Measurements from ENCODE around the gene PRKAG2. TPM values are rescaled to one million over a fixed set of nuclear protein-coding genes. Genes with fewer than 3 reads are reported as not detected.

Gene PRKAG2
- total RNA-seq, 1 donor, result 13.2 TPM

DNA sequence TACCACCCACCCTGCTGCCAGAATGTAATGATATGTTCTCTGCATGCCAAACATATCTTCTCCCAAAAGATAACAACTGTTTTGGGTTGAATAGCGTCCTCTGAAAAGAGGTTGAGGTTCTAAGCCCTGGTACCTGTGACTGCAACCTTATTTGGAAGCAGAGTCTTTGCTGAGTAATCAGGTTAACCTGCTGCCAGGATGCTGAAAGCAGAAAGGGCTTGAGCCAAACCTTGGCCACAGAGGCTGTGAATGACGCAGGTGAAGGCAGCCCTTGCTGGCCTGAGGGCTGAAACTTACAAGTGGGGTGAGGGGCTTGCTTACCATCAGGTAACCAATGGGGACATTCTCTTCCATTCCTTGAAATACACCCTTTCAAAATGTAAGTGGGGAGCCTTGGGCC lies 205.4 kb downstream of the PRKAG2 start:
- DNase-seq (ENCODE audit: low read depth in 2 of 3, low spot score in 2 of 3), result no peak

- no peak for DNase-seq (ENCODE audit: low read depth in 2 of 3, low spot score in 2 of 3)
These were observed 207.2 kb downstream of the PRKAG2 start for GRCh38 chr7:151669762-151670161.

DNA sequence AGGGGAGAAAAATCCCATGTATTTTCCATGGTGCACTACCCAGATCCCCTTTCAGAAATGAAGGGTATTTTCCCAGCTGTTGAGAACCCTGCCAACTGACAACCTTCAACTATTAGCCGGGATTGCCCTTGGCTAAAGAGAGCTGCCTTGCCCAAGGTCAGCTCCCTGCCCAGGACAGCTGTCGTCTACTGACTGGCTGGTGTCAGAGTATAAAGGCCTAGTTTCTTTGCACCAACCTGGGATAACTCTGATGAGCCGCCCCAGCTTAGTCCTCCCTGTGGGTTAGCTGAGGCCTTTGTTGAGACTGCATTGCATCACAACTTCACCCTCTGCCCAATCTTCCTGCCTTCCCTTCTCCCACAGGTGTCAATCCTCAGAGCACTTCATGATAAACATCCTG lies 210.0 kb downstream of the PRKAG2 start:
- DNase-seq (ENCODE audit: low read depth in 2 of 3, low spot score in 2 of 3), result no peak

DNA sequence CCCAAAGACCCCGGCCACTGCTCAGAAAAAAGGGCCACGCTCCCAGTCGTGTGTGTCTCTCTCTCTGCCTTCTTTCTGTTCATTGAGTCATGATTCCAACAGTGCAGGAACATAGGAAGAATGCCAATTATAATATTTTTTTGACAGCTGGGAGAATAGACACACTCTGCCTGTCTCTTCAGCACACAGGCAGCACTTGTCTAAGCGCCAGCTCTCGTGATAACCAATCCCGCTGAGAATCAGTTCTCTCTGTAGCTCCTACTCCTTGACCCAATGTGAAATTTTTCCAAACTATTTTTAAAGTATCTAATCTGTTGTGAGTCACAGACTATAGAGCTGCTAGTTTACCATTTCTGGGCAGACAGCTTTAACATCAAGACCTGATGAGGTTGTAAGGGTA lies 211.5 kb downstream of the PRKAG2 start:
- DNase-seq (ENCODE audit: low read depth in 2 of 3, low spot score in 2 of 3), result no peak

DNA sequence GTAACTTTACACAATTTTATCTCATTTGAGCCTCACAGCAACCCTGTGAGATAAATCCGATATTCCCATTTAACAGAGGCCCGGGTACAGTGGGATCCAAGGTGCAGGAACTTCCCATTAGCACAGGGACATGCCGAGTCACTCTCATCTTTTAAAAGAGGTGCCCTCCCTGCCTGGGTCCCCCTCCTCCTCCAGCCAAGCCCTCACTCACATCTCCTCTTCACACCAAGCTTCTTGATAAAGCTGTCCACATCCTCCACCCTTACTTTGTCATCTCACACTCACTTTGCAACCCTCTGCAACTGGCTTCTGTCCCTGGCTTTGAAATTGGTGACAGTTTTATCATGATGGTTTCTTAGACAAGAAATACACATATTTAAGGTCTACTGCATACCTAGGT lies 212.6 kb downstream of the PRKAG2 start:
- no peak for DNase-seq (ENCODE audit: low read depth in 2 of 3, low spot score in 2 of 3)

DNA sequence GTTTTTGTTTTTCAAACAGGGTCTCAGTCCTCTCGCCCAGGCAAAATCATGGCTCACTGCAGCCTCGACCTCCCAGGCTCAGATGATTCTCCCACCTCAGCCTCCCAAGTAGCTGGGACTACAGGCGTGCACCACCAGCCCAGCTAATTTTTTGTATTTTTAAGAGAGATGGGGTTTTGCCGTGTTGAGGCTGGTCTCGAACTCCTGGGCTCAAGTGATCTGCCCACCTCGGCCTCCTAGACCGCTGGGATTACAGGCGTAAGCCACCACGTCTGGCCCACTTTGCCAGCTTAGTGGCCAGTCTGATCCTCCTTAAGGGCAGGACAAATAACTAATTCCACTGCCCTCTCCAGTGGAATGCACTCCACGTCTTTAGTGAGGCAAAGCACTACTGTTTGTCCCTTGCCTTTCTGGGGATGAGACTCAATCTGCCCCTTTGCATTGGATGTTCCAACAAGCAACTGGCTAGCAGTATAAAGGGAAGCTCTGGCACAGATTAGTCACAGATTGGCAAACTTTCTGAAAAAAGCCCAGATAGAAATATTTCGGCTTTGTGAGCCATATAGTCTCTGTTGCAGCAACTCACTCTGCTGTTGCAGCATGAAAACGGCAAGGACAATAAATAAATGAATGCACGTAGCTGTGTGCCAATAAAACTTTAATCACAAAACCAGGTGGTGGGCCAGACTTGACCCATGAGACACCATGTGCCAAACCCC lies 213.4 kb downstream of the PRKAG2 start:
- DNase-seq (ENCODE audit: low read depth in 2 of 3, low spot score in 2 of 3), result no peak

DNA sequence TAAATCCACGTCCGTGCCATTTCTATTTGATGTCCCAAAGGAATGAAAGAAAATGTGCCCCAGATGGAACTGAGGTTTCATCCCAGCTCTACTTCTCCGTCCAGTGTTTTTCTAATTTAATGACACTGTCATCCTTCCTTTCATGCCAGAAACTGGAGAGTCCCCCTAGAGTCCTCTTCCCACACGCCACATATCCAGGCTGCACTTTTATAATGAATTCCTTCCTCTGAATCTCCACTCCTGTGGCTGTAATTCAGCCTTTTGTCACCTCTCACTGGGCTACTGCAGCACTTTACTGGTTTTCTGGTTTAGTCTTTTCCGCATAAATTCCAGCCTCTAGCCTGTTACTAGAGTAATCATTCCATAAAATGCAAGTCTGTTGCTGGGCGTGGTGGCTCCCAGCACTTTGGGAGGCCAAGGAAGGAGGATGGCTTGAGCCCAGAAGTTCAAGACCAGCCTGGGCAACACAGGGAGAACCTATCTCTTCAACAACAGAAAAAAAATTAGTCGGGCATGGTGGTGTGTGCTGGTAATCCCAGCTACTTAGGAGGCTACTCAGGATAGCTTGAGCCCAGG lies 214.6 kb downstream of the PRKAG2 start:
- no peak for DNase-seq (ENCODE audit: low read depth in 2 of 3, low spot score in 2 of 3)

- no peak for DNase-seq (ENCODE audit: low read depth in 2 of 3, low spot score in 2 of 3)
These were observed 215.3 kb downstream of the PRKAG2 start for GRCh38 chr7:151661587-151661986.

DNA sequence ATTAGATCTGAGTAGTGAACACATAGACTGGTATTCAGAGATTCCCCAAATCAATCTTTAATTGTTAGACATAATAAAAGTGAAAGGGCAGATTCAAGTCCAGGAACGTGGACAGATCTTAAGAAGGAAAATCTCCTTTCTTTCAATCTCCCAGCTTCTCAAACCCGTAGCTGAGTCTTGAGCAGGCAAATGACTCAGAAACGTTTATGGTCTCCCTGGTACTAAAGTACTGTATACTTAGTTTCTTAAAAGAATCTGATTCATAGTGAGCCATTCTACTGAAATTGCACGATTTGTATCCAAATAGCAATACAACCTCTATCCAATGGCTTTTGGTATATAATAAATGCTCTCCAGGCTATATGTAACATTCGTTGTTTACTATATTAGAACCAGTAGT lies 216.8 kb downstream of the PRKAG2 start:
- no peak for DNase-seq (ENCODE audit: low read depth in 2 of 3, low spot score in 2 of 3)

- DNase-seq (ENCODE audit: low read depth in 2 of 3, low spot score in 2 of 3), result no peak
These were observed 217.7 kb downstream of the PRKAG2 start for GRCh38 chr7:151659219-151659618.

DNA sequence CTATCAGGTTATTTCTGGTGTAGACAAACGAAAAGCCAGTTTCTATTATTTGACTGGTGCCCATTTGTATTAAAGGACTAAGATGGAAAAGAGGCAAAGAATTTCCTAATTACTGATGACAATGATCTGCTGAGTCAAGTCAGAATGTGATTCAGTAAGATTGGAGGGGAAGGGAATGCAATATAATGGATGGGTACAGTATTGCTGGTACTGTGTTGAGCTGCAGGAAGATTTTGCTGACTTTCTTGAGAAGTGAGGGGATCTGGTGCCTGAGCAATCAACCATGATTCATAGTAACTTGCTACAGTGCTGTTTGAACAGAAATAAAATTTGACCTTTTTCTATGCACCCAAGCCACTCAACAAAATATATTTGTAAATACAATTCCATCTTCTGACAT lies 218.1 kb downstream of the PRKAG2 start:
- no peak for DNase-seq (ENCODE audit: low read depth in 2 of 3, low spot score in 2 of 3)

DNA sequence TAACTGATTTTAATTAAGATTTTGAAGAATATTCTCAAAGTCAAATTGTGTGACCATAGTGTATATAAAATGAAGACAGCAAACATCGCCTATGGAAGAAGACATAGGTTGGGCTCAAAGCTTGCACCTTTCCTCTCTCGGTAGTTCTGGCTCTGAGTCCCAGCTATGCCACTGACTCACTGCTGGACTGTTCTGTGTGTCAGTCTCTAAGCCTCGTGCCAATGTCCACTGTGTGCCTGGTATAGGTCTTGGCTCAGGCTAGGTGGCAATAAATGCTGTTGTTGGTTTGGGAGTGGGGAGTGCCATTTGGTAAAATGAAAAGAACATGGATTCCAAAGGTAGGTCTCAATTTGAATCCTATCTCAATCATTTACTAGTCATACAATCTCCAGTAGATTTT lies 219.7 kb downstream of the PRKAG2 start:
- DNase-seq (ENCODE audit: low read depth in 2 of 3, low spot score in 2 of 3), result no peak

- no peak for DNase-seq (ENCODE audit: low read depth in 2 of 3, low spot score in 2 of 3)
These were observed 221.4 kb downstream of the PRKAG2 start for GRCh38 chr7:151655555-151655954.

GRCh38 chr7:151652111-151652510 lies 224.8 kb downstream of the PRKAG2 start:
- no peak for DNase-seq (ENCODE audit: low read depth in 2 of 3, low spot score in 2 of 3)

GRCh38 chr7:151650161-151650560 lies 226.8 kb downstream of the PRKAG2 start:
- no peak for DNase-seq (ENCODE audit: low read depth in 2 of 3, low spot score in 2 of 3)

- DNase-seq (ENCODE audit: low read depth in 2 of 3, low spot score in 2 of 3), result no peak
These were observed 228.5 kb downstream of the PRKAG2 start for GRCh38 chr7:151648429-151648828.

GRCh38 chr7:151647874-151648273 lies 229.0 kb downstream of the PRKAG2 start:
- no peak for DNase-seq (ENCODE audit: low read depth in 2 of 3, low spot score in 2 of 3)

DNA sequence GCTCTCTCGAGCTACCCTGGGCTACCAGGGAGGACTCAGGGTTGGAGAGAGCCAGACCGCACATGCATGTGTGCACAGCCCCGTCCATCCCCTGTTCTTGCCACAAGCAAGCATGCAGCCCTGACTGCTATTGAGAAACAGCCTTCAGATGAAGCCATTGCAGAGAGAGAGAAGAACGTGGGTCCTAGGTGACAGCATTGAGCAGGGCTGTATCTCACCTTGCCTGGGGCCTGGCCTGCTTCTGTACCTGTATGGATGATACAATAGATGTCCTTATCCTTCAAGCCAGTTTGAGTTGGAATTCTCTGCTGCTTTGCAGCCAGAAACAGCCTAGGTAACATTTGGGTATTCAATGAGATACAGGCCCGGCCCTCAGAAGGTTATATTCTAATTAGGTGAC lies 229.9 kb downstream of the PRKAG2 start:
- no peak for DNase-seq (ENCODE audit: low read depth in 2 of 3, low spot score in 2 of 3)

DNA sequence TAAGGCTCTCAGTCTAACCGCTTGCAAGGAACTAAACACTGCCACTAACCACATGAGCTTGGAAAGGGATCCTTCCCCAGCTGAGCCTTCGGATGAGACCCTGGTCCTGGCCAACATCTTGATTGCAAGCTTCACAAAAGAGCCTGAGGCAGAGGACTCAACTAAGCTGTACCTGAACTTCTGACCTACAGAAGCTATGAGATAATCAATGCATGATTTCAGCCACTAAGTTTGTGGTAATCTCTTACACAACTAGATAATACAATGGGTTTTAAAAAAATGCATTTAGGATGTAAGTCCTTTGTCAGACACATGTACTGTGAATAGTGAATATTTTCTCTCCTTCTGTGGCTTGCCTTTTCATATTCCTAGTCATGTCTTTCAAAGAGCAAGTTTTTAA lies 231.6 kb downstream of the PRKAG2 start:
- no peak for DNase-seq (ENCODE audit: low read depth in 2 of 3, low spot score in 2 of 3)

- no peak for DNase-seq (ENCODE audit: low read depth in 2 of 3, low spot score in 2 of 3)
These were observed 232.4 kb downstream of the PRKAG2 start for GRCh38 chr7:151644554-151644953.

- DNase-seq (ENCODE audit: low read depth in 2 of 3, low spot score in 2 of 3), result no peak
These were observed 234.2 kb downstream of the PRKAG2 start for GRCh38 chr7:151642746-151643145.

- DNase-seq (ENCODE audit: low read depth in 2 of 3, low spot score in 2 of 3), result no peak
These were observed 235.3 kb downstream of the PRKAG2 start for GRCh38 chr7:151641587-151641986.

DNA sequence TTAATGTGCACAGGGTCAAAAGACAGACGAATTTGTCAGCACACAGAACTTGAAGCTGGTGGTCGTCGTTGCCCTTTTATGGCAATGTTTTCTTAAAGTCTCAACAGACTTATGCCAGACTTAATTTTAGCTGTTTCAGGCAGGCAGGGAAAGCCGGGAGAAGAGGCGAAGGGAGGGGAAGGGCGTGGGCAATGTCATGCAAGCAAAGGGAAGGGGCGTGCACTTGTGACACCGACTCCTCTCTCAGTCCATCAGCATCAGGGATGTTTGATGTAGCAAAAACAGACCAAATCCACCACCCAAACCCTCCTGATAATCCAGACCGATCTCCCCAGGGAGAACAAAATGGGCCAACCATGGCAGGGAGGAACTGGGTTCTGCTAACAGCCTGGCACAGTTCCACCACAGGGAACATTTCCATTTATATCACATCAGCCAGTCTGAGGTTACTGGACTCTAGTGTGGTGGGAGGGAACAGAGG lies 239.1 kb downstream of the PRKAG2 start:
- DNase-seq (ENCODE audit: low read depth in 2 of 3, low spot score in 2 of 3), result no peak

All from hematopoietic multipotent progenitor cell (in vitro differentiated cells).